Osteocyte (in vitro differentiated cells): ENCODE results near the gene ENPP7. TPM values are rescaled to one million over a fixed set of nuclear protein-coding genes. Genes with fewer than 3 reads are reported as not detected.

Experiments
- DNase-seq: peaks from one replicate; pipeline ENCODE4 v3.0.0; 2021; ENCODE audit warnings: mixed read lengths; ENCODE audit not compliant: unreplicated experiment; ENCODE audit errors: extremely low spot score
- H3K27ac Mint-ChIP-seq: one replicate; pipeline ENCODE4 v1.8.0; 2021; ENCODE audit warnings: mild to moderate bottlenecking, mixed read lengths; ENCODE audit not compliant: unreplicated experiment
- H3K27me3 Mint-ChIP-seq: one replicate; pipeline ENCODE4 v1.8.0; 2021; ENCODE audit warnings: mixed read lengths; ENCODE audit not compliant: unreplicated experiment
- H3K36me3 Mint-ChIP-seq: one replicate; pipeline ENCODE4 v1.8.0; 2021; ENCODE audit warnings: mixed read lengths; ENCODE audit not compliant: unreplicated experiment
- H3K4me1 Mint-ChIP-seq: one replicate; pipeline ENCODE4 v1.8.0; 2021; ENCODE audit warnings: mixed read lengths; ENCODE audit not compliant: unreplicated experiment
- H3K4me3 Mint-ChIP-seq: one replicate; pipeline ENCODE4 v1.8.0; 2021; ENCODE audit warnings: mild to moderate bottlenecking, moderate library complexity, mixed read lengths; ENCODE audit not compliant: unreplicated experiment
- H3K9me3 Mint-ChIP-seq: one replicate; pipeline ENCODE4 v1.8.0; 2021; ENCODE audit warnings: mixed read lengths; ENCODE audit not compliant: unreplicated experiment
- CTCF ChIP-seq: fragments of 200-600 bp; sonication (generic); IDR thresholded peaks from 2 replicates; pipeline ENCODE4 v1.5.0; 2021; ENCODE audit warnings: antibody characterized with exemption, mild to moderate bottlenecking, moderate library complexity
- total RNA-seq: library from RNA; stranded (reverse); gene quantifications from 2 replicates; pipeline ENCODE4 v1.2.1, GENCODE V29; 2021

The ENPP7 gene
- total RNA-seq, 1 donor from 2014 or later = not detected

GRCh38 chr17:79728169-79728907 lies 2.4 kb upstream of the ENPP7 start:
- peak; percentile 92 for DNase-seq
- H3K27me3 Mint-ChIP-seq = peaks cover 3% of the 10 kb centered on the region
- peak overlapping the region; percentile 74 for H3K4me3 Mint-ChIP-seq
- H3K9me3 Mint-ChIP-seq = no peaks in the 10 kb centered on the region
- peaks cover 14% of the 10 kb centered on the region for H3K4me1 Mint-ChIP-seq
- TF ChIP-seq CTCF = no peak
- H3K27ac Mint-ChIP-seq = peak overlapping the region; percentile 78
- no peaks in the 10 kb centered on the region for H3K36me3 Mint-ChIP-seq

- no peak overlapping the region for H3K4me3 Mint-ChIP-seq
- H3K4me1 Mint-ChIP-seq = peaks cover 15% of the 10 kb centered on the region
- no peak for TF ChIP-seq CTCF
- H3K9me3 Mint-ChIP-seq = no peaks in the 10 kb centered on the region
- H3K27ac Mint-ChIP-seq = no peak overlapping the region
- H3K27me3 Mint-ChIP-seq = no peaks in the 10 kb centered on the region
- H3K36me3 Mint-ChIP-seq = no peaks in the 10 kb centered on the region
- DNase-seq = no peak
These were observed 1.8 kb upstream of the ENPP7 start for GRCh38 chr17:79728908-79729471.

GRCh38 chr17:79729761-79730160 lies 982 bp upstream of the ENPP7 start:
- no peaks in the 10 kb centered on the region for H3K9me3 Mint-ChIP-seq
- no peak for DNase-seq
- no peak for TF ChIP-seq CTCF
- no peak overlapping the region for H3K27ac Mint-ChIP-seq
- H3K4me3 Mint-ChIP-seq = no peak overlapping the region
- no peaks in the 10 kb centered on the region for H3K27me3 Mint-ChIP-seq
- no peaks in the 10 kb centered on the region for H3K36me3 Mint-ChIP-seq
- H3K4me1 Mint-ChIP-seq = peaks cover 15% of the 10 kb centered on the region

GRCh38 chr17:79730437-79730768 lies 340 bp upstream of the ENPP7 start:
- TF ChIP-seq CTCF = no peak
- Mint-ChIP-seq H3K4me1 (peaks cover 15% of the 10 kb centered on the region), H3K27ac (no peak overlapping the region), H3K36me3 (no peaks in the 10 kb centered on the region), H3K27me3 (no peaks in the 10 kb centered on the region), H3K4me3 (no peak overlapping the region), H3K9me3 (no peaks in the 10 kb centered on the region)
- no peak for DNase-seq

GRCh38 chr17:79732254-79732653 lies 1.5 kb downstream of the ENPP7 start:
- peaks cover 15% of the 10 kb centered on the region for H3K4me1 Mint-ChIP-seq
- no peaks in the 10 kb centered on the region for H3K9me3 Mint-ChIP-seq
- TF ChIP-seq CTCF = no peak
- H3K36me3 Mint-ChIP-seq = no peaks in the 10 kb centered on the region
- no peak for DNase-seq
- H3K27me3 Mint-ChIP-seq = no peaks in the 10 kb centered on the region
- no peak overlapping the region for H3K27ac Mint-ChIP-seq
- no peak overlapping the region for H3K4me3 Mint-ChIP-seq
